ENCODE results near the gene TMEM232. TPM values are rescaled to one million over a fixed set of nuclear protein-coding genes. Genes with fewer than 3 reads are reported as not detected.

The TMEM232 gene
- total RNA-seq, 4 donors from 2014 or later, result 0.82 TPM; not detected in 3

- ATAC-seq (no peak), DNase-seq (no peak)
- intact Hi-C loops (cut with DNase I; ENCODE audit: low total_unique reads) (no loop called here), in situ Hi-C loops (cut with MboI; ENCODE audit: low sequenced_read_pairs in 4 of 4) (no loop called here)
- H3K36me3 ChIP-seq, result no peaks in the 10 kb centered on the region
- H3K9me3 ChIP-seq, result no peaks in the 10 kb centered on the region
- H3K27me3 ChIP-seq, result no peaks in the 10 kb centered on the region
- H3K4me3 ChIP-seq, result no peak overlapping the region
- TF ChIP-seq POLR2A (IDR thresholded peaks at IDR 0.05) (no peak), CTCF (IDR thresholded peaks at IDR 0.05 in 4 of 5, conservative IDR thresholded peaks at IDR 0.05 in 1 of 5) (no peak)
- H3K27ac ChIP-seq, result no peak overlapping the region
- no peaks in the 10 kb centered on the region for H3K4me1 ChIP-seq
Measured at GRCh38 chr5:110402562-110402961, 323.9 kb downstream of the TMEM232 start.

- no peak overlapping the region for H3K4me3 ChIP-seq
- intact Hi-C loops (cut with DNase I; ENCODE audit: low total_unique reads), result no loop called here
- no peak for ATAC-seq
- H3K4me1 ChIP-seq, result no peaks in the 10 kb centered on the region
- H3K36me3 ChIP-seq, result no peaks in the 10 kb centered on the region
- H3K9me3 ChIP-seq, result no peaks in the 10 kb centered on the region
- TF ChIP-seq CTCF (IDR thresholded peaks at IDR 0.05 in 4 of 5, conservative IDR thresholded peaks at IDR 0.05 in 1 of 5) (no peak), POLR2A (IDR thresholded peaks at IDR 0.05) (no peak)
- H3K27ac ChIP-seq, result no peak overlapping the region
- no peak for DNase-seq
- H3K27me3 ChIP-seq, result no peaks in the 10 kb centered on the region
- in situ Hi-C loops (cut with MboI; ENCODE audit: low sequenced_read_pairs in 4 of 4), result no loop called here
Measured at GRCh38 chr5:110401881-110402280, 324.6 kb downstream of the TMEM232 start.

DNA sequence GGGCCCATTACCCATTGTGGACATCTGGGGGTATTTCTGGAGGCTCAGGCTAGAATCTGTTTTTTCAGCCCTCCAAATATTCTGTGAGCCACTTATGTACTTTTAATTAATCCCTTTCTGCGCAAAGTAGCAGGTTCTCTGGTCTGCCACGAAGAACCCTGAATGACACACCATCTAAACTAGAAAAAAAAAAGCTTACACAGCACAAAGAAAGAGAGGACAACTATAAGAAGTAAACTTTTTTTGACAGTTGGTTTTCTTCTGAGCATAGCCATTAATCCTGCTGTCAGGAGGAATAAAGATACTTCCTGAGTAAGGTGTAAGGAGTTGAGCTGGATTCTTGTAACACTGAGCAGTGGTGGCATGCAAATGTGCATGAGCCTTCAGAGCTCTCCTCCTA is 327.5 kb downstream of the TMEM232 start:
- no peak overlapping the region for H3K27ac ChIP-seq
- no peaks in the 10 kb centered on the region for H3K9me3 ChIP-seq
- no peaks in the 10 kb centered on the region for H3K27me3 ChIP-seq
- no peak for DNase-seq
- intact Hi-C loops (cut with DNase I; ENCODE audit: low total_unique reads), result no loop called here
- no peaks in the 10 kb centered on the region for H3K4me1 ChIP-seq
- no peak overlapping the region for H3K4me3 ChIP-seq
- TF ChIP-seq POLR2A (IDR thresholded peaks at IDR 0.05) (no peak), CTCF (IDR thresholded peaks at IDR 0.05 in 4 of 5, conservative IDR thresholded peaks at IDR 0.05 in 1 of 5) (no peak)
- no peaks in the 10 kb centered on the region for H3K36me3 ChIP-seq
- ATAC-seq, result no peak
- in situ Hi-C loops (cut with MboI; ENCODE audit: low sequenced_read_pairs in 4 of 4), result no loop called here

DNA sequence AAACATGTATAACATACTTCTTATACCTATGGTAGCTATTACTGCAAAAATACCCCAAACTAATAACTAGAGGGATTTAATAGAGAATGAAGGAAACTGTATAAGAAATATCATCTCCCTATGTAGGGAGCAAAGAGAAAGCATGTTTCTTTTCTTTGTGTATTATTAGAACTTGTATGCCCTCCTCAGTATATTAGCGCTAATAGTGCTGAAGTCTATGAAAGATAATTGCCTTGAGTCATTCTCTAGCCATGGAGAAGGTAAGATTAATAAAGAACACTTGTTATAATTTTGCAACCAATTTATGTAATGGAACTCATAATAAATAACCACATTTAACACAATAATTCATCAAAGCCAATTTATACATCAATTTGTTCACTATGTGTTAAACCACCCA is 329.2 kb downstream of the TMEM232 start:
- TF ChIP-seq CTCF (IDR thresholded peaks at IDR 0.05 in 4 of 5, conservative IDR thresholded peaks at IDR 0.05 in 1 of 5), result no peak
- TF ChIP-seq POLR2A (IDR thresholded peaks at IDR 0.05), result no peak
- no peak for DNase-seq
- ATAC-seq, result no peak
- in situ Hi-C loops (cut with MboI; ENCODE audit: low sequenced_read_pairs in 4 of 4), result no loop called here
- Histone ChIP-seq H3K9me3 (no peaks in the 10 kb centered on the region), H3K4me1 (no peaks in the 10 kb centered on the region), H3K36me3 (no peaks in the 10 kb centered on the region), H3K4me3 (no peak overlapping the region), H3K27me3 (no peaks in the 10 kb centered on the region), H3K27ac (no peak overlapping the region)
- intact Hi-C loops (cut with DNase I; ENCODE audit: low total_unique reads), result no loop called here

- ATAC-seq, result no peak
- Histone ChIP-seq H3K27ac (no peak overlapping the region), H3K9me3 (no peaks in the 10 kb centered on the region), H3K4me1 (no peaks in the 10 kb centered on the region), H3K4me3 (no peak overlapping the region), H3K36me3 (no peaks in the 10 kb centered on the region), H3K27me3 (no peaks in the 10 kb centered on the region)
- intact Hi-C loops (cut with DNase I; ENCODE audit: low total_unique reads) (no loop called here), in situ Hi-C loops (cut with MboI; ENCODE audit: low sequenced_read_pairs in 4 of 4) (no loop called here)
- TF ChIP-seq CTCF (IDR thresholded peaks at IDR 0.05 in 4 of 5, conservative IDR thresholded peaks at IDR 0.05 in 1 of 5) (no peak), POLR2A (IDR thresholded peaks at IDR 0.05) (no peak)
- DNase-seq, result no peak
Measured at GRCh38 chr5:110386782-110387181, 339.7 kb downstream of the TMEM232 start.
